K562 (cell line): ENCODE results near the gene TREH. TPM values are rescaled to one million over a fixed set of nuclear protein-coding genes. Genes with fewer than 3 reads are reported as not detected.
A peak's percentile ranks its signal among the peaks of the same experiment; 100 is the strongest.

Experiments
- ATAC-seq: fragments of 200-7000 bp; cut with Tn5 transposase; 3 replicates; pipeline ENCODE4 v1.9.1; 2020; ENCODE audit warnings: moderate library complexity
- BruUV-seq: library from RNA; stranded (reverse); fragments of 400-500 nt; replicated peaks from 2 replicates; lab custom pipeline; 2021; lab: Mats Ljungman, UMichigan
- CTCF ChIA-PET: fragments of 300-600 bp; formaldehyde crosslinking; extraction: SDS; loops from one replicate; lab custom pipeline; 2021; ENCODE audit warnings: low intra/inter-chr PET ratio; lab: Yijun Ruan, JAX
- POLR2A ChIA-PET: fragments of 300-600, 350-650 bp; sonication (Branson Sonifier 250); formaldehyde crosslinking; extraction: SDS; loops from one replicate; lab custom pipeline; 2021; ENCODE audit warnings: antibody characterized with exemption, inconsistent platforms; lab: Yijun Ruan, JAX
- DNase-seq, 4 experiments: peaks; one replicate each; pipeline versions ENCODE4 v3.0.0 to v3.0.0-alpha.2; 2011 to 2018; ENCODE audit warnings: low spot score in 3 of 4, mixed read lengths in 3 of 4; ENCODE audit errors: extremely low read depth in 1 of 4
- FAIRE-seq: peaks from 2 replicates; lab custom pipeline; 2011; peaks lifted over from hg19 to GRCh38; lab: Jason Lieb, UNC
- H2AFZ ChIP-seq: 2 replicates; pipeline ENCODE4 v1.6.0; 2011; ENCODE audit warnings: low read depth, low read length, control low read depth, inconsistent platforms
- H3K27ac ChIP-seq: fragments of 200-600 bp; 3 replicates; pipeline ENCODE4 v1.8.0; 2011; ENCODE audit warnings: low read depth, mild to moderate bottlenecking, control low read depth, inconsistent platforms, low read length, moderate library complexity, mixed read lengths; ENCODE audit errors: extremely low read depth
- H3K27me3 ChIP-seq, 2 experiments: fragments of 300-600 bp in 1 of 2; 2 replicates in 1 of 2; 3 replicates in 1 of 2; pipeline versions ENCODE4 v1.6.0 to v1.8.0; 2011; ENCODE audit warnings: inconsistent platforms in 2 of 2, low read length in 2 of 2, mild to moderate bottlenecking in 1 of 2, mixed read lengths in 1 of 2, moderate library complexity in 1 of 2; ENCODE audit not compliant: control insufficient read depth in 2 of 2, insufficient read depth in 2 of 2
- H3K36me3 ChIP-seq: fragments of 300-600 bp; 3 replicates; pipeline ENCODE4 v1.8.0; 2011; ENCODE audit warnings: mild to moderate bottlenecking, low read length, inconsistent platforms; ENCODE audit not compliant: control insufficient read depth, insufficient read depth
- H3K4me1 ChIP-seq, 2 experiments: fragments of 200-600 bp in 1 of 2; replicated peaks in 1 of 2; 2 replicates in 1 of 2; 3 replicates in 1 of 2; pipeline versions ENCODE4 v1.5.1 to v1.8.0; 2011; ENCODE audit warnings: inconsistent platforms in 2 of 2, low read length in 2 of 2, mild to moderate bottlenecking in 1 of 2, mixed read lengths in 1 of 2, moderate library complexity in 1 of 2; ENCODE audit not compliant: control insufficient read depth in 2 of 2, insufficient read depth in 2 of 2
- H3K4me2 ChIP-seq: 2 replicates; pipeline ENCODE4 v1.6.1; 2011; ENCODE audit warnings: low read length, control low read depth, inconsistent platforms, mixed read lengths; ENCODE audit not compliant: insufficient read depth
- H3K4me3 ChIP-seq: fragments of 200-600 bp; sonication (generic), shearing (Covaris generic); 2 replicates; pipeline ENCODE4 v1.5.1; 2016; ENCODE audit warnings: control low read depth, inconsistent platforms
- H3K79me2 ChIP-seq: fragments of 200-600 bp; 3 replicates; pipeline ENCODE4 v1.8.0; 2011; ENCODE audit warnings: low read length, inconsistent platforms; ENCODE audit not compliant: control insufficient read depth, insufficient read depth
- H3K9ac ChIP-seq, 2 experiments: 2 replicates each; pipeline versions ENCODE4 v1.6.0 to v1.6.1; 2011; ENCODE audit warnings: low read depth in 2 of 2, low read length in 2 of 2, control low read depth in 1 of 2, inconsistent platforms in 1 of 2, mild to moderate bottlenecking in 1 of 2, mixed read lengths in 1 of 2; ENCODE audit not compliant: insufficient read depth in 1 of 2
- H3K9me1 ChIP-seq: one replicate; pipeline ENCODE4 v1.6.0; 2011; ENCODE audit warnings: inconsistent platforms, mild to moderate bottlenecking, low read length, moderate library complexity; ENCODE audit not compliant: control insufficient read depth, insufficient read depth
- H3K9me3 ChIP-seq: replicated peaks from 2 replicates; pipeline ENCODE4 v1.5.1; 2011; ENCODE audit warnings: low read depth, low read length, inconsistent platforms; ENCODE audit not compliant: control insufficient read depth, insufficient read depth
- H4K20me1 ChIP-seq: replicated peaks from 2 replicates; pipeline ENCODE4 v1.6.1; 2011; ENCODE audit warnings: low read length, inconsistent platforms, mixed read lengths; ENCODE audit not compliant: control insufficient read depth, insufficient read depth
- BRD4 ChIP-seq: fragments of 200-600 bp; sonication (generic); IDR thresholded peaks from 2 replicates; pipeline ENCODE4 v1.6.1; 2017; ENCODE audit warnings: inconsistent platforms
- ETS2 ChIP-seq: IDR thresholded peaks from 2 replicates; pipeline ENCODE4 v1.6.1; 2016; ENCODE audit warnings: borderline replicate concordance, missing genetic modification characterization, mild to moderate bottlenecking, moderate library complexity, missing compliant biosample characterization; ENCODE audit not compliant: poor library complexity, severe bottlenecking
- MTA3 ChIP-seq: fragments of 450-650 bp; formaldehyde crosslinking; IDR thresholded peaks from 2 replicates; pipeline ENCODE4 v1.6.1; 2017; ENCODE audit warnings: mild to moderate bottlenecking, borderline replicate concordance
- RBM15 ChIP-seq: fragments of 200-400 bp; formaldehyde crosslinking; IDR thresholded peaks from 2 replicates; pipeline ENCODE4 v1.6.1; 2018; ENCODE audit warnings: mild to moderate bottlenecking, low read length, moderate library complexity; ENCODE audit not compliant: insufficient read depth
- RREB1 ChIP-seq: fragments of 250-450 bp; sonication (Bioruptor Pico); IDR thresholded peaks from 2 replicates; pipeline ENCODE4 v1.4.0; 2020
- ZNF740 ChIP-seq, 3 experiments: fragments of 200-800 bp in 1 of 3; sonication (Bioruptor generic) in 1 of 3; sonication (generic) in 1 of 3; formaldehyde crosslinking in 1 of 3; IDR thresholded peaks; 2 replicates each; pipeline versions ENCODE4 v1.6.1 to v1.8.0; 2016 to 2022; ENCODE audit warnings: mild to moderate bottlenecking in 2 of 3, missing compliant biosample characterization in 2 of 3, missing genetic modification characterization in 2 of 3, missing genetic modification reagents in 1 of 3
- WGBS: fragments of 100-300 bp; shearing (Covaris generic); methylation state at CpG from one replicate; pipeline ENCODE4 v1.1.6; 2016; ENCODE audit warnings: low coverage, mixed read lengths; ENCODE audit not compliant: insufficient coverage; ENCODE audit errors: missing lambda C conversion rate; 5-methylcytosine and 5-hydroxymethylcytosine counted together
- in situ Hi-C: fragments of 300-500 bp; cut with MboI; formaldehyde crosslinking; loops from 4 replicates; pipeline ENCODE4 v1.15.0; 2018; ENCODE audit warnings: inconsistent platforms, mixed read lengths
- intact Hi-C: fragments of 100-400 bp; cut with micrococcal nuclease; formaldehyde crosslinking; loops from 2 replicates; pipeline ENCODE4 v1.14.2; 2022
- polyA plus RNA-seq, 8 experiments: library from polyadenylated mRNA; depleted of rRNA in 4 of 8; stranded (reverse) in 5 of 8; unstranded in 3 of 8; fragments of >200 nt; fragmentation: Nextera tagmentation in 2 of 8; fragmentation: Illumina TruSeq in 1 of 8; extraction: Ambion mirVana in 2 of 8; extraction: Trizol in 1 of 8; gene quantifications; 2 replicates each; pipeline versions ENCODE4 v1.2.1 to v1.2.3, GENCODE V29; 2011 to 2014; ENCODE audit warnings: inconsistent platforms in 1 of 8, missing spikeins in 1 of 8
- total RNA-seq, 7 experiments: library from RNA; depleted of rRNA in 6 of 7; stranded (reverse); fragments of >200 nt in 6 of 7; fragmentation: Illumina TruSeq in 2 of 7; extraction: Trizol in 2 of 7; gene quantifications; 2 replicates each; pipeline versions ENCODE4 v1.2.1 to v1.2.3, GENCODE V29; 2011 to 2021; ENCODE audit warnings: low replicate concordance in 1 of 7

The TREH gene
- total and polyA plus RNA-seq, 9 of the 15 experiments (the other 6 are each of a cell fraction or from before 2014, with no cell fraction given) = 0.09 to 0.20 (median 0.11) TPM; not detected in 6

DNA sequence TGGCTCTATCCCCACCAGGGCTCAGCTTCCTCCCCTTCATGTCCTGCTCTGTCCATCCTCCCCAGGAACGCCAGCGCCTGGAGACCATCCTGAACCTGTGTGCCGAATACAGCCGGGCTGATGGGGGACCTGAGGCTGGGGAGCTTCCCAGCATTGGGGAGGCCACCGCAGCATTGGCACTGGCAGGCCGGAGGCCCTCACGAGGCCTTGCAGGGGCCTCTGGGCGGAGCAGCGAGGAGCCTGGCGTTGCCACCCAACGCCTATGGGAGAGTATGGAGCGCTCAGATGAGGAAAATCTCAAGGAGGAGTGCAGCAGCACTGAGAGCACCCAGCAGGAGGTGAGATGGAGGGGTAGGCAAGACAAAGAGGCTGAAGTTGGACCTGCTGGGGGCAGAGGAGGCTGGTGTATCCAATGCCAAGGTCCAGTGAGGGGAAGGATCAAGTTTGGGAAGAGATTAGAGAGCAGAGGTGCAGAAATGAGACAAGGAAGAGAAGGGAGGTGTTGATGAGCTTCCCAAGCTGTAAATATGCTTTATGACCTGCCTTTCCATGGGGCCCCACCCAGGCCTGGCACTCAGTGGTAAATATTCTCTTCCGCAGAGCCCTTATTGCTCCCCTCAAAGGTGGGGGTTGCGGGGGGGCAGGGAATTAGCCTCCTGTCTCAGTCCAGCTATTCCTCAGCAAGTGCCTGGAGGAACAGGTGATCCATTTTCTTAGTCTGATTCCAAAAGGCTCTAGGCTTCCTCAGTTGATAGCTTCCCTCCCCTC is 48.1 kb downstream of the TREH start:
- no peak overlapping the region for H2AFZ ChIP-seq
- ChIA-PET POLR2A (interaction anchor here (0.5 to 1.0 kb wide), 5 partner anchors 18 to 538 kb away, joined by 3 read pairs; a partner anchor contains a TSS), CTCF (no interaction called here)
- H4K20me1 ChIP-seq = peaks cover 5% of the 10 kb centered on the region; the same call in 1 of the 2 replicates
- FAIRE-seq (no peak), ATAC-seq (no peak), DNase-seq (no peak)
- TF ChIP-seq MTA3 = no peak
- no peak for TF ChIP-seq BRD4
- TF ChIP-seq RREB1 (CRISPR knock-in tag) = no peak
- TF ChIP-seq ZNF740 (CRISPR knock-in tag; IDR thresholded peaks at IDR 0.05) = 0 out of 2 replicates have a peak, but pooled peaks have one; percentile 11
- no peak for TF ChIP-seq ZNF740 (tag; IDR thresholded peaks at IDR 0.05)
- TF ChIP-seq RBM15 = no peak
- TF ChIP-seq ETS2 (tag) = no peak
- H3K9ac ChIP-seq = peak overlapping the region in 1 of 2 experiments; percentile 53; a peak in 2 of 4 replicates
- no peaks in the 10 kb centered on the region for H3K79me2 ChIP-seq
- H3K4me1 ChIP-seq = peaks cover 23 to 37% of the 10 kb centered on the region in 2 experiments; a peak in 4 of 5 replicates
- H3K9me1 ChIP-seq = peaks cover 3% of the 10 kb centered on the region
- no peaks in the 10 kb centered on the region for H3K27me3 ChIP-seq
- H3K4me3 ChIP-seq = no peak overlapping the region
- no peak overlapping the region for H3K4me2 ChIP-seq
- intact Hi-C loops = no loop called here
- H3K36me3 ChIP-seq = peaks cover 40% of the 10 kb centered on the region; the same call in 2 of the 3 replicates
- WGBS = 86% methylated on average over 14 of the region's 14 CpGs
- H3K27ac ChIP-seq = no peak overlapping the region
- in situ Hi-C loops = no loop called here
- BruUV-seq = no TSS peak
- no peaks in the 10 kb centered on the region for H3K9me3 ChIP-seq
